ENCODE data around the gene ZNF837. TPM values are rescaled to one million over a fixed set of nuclear protein-coding genes. Genes with fewer than 3 reads are reported as not detected.

Gene ZNF837
- total RNA-seq, 4 donors from 2014 or later, result 0.48 to 4.4 (median 2.1) TPM

- ATAC-seq (ENCODE audit: low FRiP score) (no peak), DNase-seq (ENCODE audit: low spot score) (no peak)
- no peak for TF ChIP-seq CTCF (IDR thresholded peaks at IDR 0.05)
Measured at GRCh38 chr19:58395979-58396627, 15.3 kb upstream of the ZNF837 start.

GRCh38 chr19:58395220-58395978 is 14.6 kb upstream of the ZNF837 start, which contains the start of gene RNF225:
TSS of gene RNF225 (plus strand) at chr19:58395656. CDS start at chr19:58396090, 434 bp downstream.
- DNase-seq (ENCODE audit: low spot score) (no peak), ATAC-seq (ENCODE audit: low FRiP score) (no peak)
- no peak for TF ChIP-seq CTCF (IDR thresholded peaks at IDR 0.05)

GRCh38 chr19:58394821-58395219 is 14.0 kb upstream of the ZNF837 start:
- DNase-seq (ENCODE audit: low spot score) (no peak), ATAC-seq (ENCODE audit: low FRiP score) (no peak)
- no peak for TF ChIP-seq CTCF (IDR thresholded peaks at IDR 0.05)

- ATAC-seq (ENCODE audit: low FRiP score), result no peak
- TF ChIP-seq CTCF (IDR thresholded peaks at IDR 0.05), result no peak
- DNase-seq (ENCODE audit: low spot score), result no peak
Measured at GRCh38 chr19:58393725-58394033, 12.8 kb upstream of the ZNF837 start.

- no peak for ATAC-seq (ENCODE audit: low FRiP score)
- no peak for TF ChIP-seq CTCF (IDR thresholded peaks at IDR 0.05)
- no peak for DNase-seq (ENCODE audit: low spot score)
Measured at GRCh38 chr19:58392945-58393724, 12.3 kb upstream of the ZNF837 start.

GRCh38 chr19:58388175-58388526 is 7.3 kb upstream of the ZNF837 start:
- no peak for DNase-seq (ENCODE audit: low spot score)
- no peak for ATAC-seq (ENCODE audit: low FRiP score)
- no peak for TF ChIP-seq CTCF (IDR thresholded peaks at IDR 0.05)
